ENCODE measurements around the gene IGF2BP1.
"Not testable (repeated sequence)": the region's sequence is repeated elsewhere in the genome, so short reads cannot be mapped to it uniquely, and the experiment has no call there.

The IGF2BP1 gene

GRCh38 chr17:49024523-49024922, 27.3 kb downstream of the IGF2BP1 start:
- Histone ChIP-seq H3K4me1 (ENCODE audit: control insufficient read depth in 1 of 2, insufficient read depth in 1 of 2, low read depth in 1 of 2, low read length in 1 of 2) (no peaks in the 10 kb centered on the region), H3K4me3 (ENCODE audit: low read depth in 1 of 2, low read length in 1 of 2) (no peak overlapping the region), H3K36me3 (no peaks in the 10 kb centered on the region), H3K9me3 (no peaks in the 10 kb centered on the region), H3K27me3 (peaks cover 61% of the 10 kb centered on the region), H3K27ac (no peak overlapping the region)
- TF ChIP-seq, protein P1, sequence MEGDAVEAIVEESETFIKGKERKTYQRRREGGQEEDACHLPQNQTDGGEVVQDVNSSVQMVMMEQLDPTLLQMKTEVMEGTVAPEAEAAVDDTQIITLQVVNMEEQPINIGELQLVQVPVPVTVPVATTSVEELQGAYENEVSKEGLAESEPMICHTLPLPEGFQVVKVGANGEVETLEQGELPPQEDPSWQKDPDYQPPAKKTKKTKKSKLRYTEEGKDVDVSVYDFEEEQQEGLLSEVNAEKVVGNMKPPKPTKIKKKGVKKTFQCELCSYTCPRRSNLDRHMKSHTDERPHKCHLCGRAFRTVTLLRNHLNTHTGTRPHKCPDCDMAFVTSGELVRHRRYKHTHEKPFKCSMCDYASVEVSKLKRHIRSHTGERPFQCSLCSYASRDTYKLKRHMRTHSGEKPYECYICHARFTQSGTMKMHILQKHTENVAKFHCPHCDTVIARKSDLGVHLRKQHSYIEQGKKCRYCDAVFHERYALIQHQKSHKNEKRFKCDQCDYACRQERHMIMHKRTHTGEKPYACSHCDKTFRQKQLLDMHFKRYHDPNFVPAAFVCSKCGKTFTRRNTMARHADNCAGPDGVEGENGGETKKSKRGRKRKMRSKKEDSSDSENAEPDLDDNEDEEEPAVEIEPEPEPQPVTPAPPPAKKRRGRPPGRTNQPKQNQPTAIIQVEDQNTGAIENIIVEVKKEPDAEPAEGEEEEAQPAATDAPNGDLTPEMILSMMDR (IDR thresholded peaks at IDR 0.05) = no peak

DNA sequence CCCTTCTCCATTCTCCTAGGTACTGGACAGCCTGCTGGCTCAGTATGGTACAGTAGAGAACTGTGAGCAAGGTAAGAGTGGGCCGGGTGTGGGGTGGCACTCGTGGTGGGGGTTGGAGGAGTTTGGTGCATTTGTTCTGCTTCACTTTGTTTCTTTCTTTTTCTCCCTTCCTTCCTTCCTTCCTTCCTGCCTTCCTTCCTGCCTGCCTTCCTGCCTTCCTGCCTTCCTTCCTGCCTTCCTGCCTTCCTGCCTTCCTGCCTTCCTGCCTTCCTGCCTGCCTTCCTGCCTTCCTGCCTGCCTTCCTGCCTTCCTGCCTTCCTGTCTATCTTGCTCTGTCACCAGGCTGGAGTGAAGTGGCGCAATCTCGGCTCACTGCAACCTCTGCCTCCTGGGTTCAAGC, 29.3 kb downstream of the IGF2BP1 start:
- not testable (repeated sequence) for H3K36me3 ChIP-seq

GRCh38 chr17:49028271-49028670, 31.1 kb downstream of the IGF2BP1 start:
- H3K36me3 ChIP-seq = no peaks in the 10 kb centered on the region
- no peak overlapping the region for H3K27ac ChIP-seq
- no peak overlapping the region for H3K4me3 ChIP-seq (ENCODE audit: low read depth in 1 of 2, low read length in 1 of 2)
- TF ChIP-seq, protein P1 (IDR thresholded peaks at IDR 0.05) = no peak
- peaks cover 44% of the 10 kb centered on the region for H3K27me3 ChIP-seq
- no peaks in the 10 kb centered on the region for H3K9me3 ChIP-seq
- H3K4me1 ChIP-seq (ENCODE audit: control insufficient read depth in 1 of 2, insufficient read depth in 1 of 2, low read depth in 1 of 2, low read length in 1 of 2) = no peaks in the 10 kb centered on the region

More for the DNA sequence above, 29.3 kb downstream of the IGF2BP1 start:
- H3K4me3 ChIP-seq (ENCODE audit: low read depth in 1 of 2, low read length in 1 of 2); H3K9me3 ChIP-seq; H3K27ac ChIP-seq; H3K4me1 ChIP-seq (ENCODE audit: control insufficient read depth in 1 of 2, insufficient read depth in 1 of 2, low read depth in 1 of 2, low read length in 1 of 2): not testable (repeated sequence)
- H3K27me3 ChIP-seq = peaks cover 58% of the 10 kb centered on the region

GRCh38 chr17:49029801-49030200, 32.6 kb downstream of the IGF2BP1 start:
- Histone ChIP-seq H3K27ac (no peak overlapping the region), H3K9me3 (no peaks in the 10 kb centered on the region), H3K4me1 (ENCODE audit: control insufficient read depth in 1 of 2, insufficient read depth in 1 of 2, low read depth in 1 of 2, low read length in 1 of 2) (no peaks in the 10 kb centered on the region), H3K27me3 (peaks cover 37% of the 10 kb centered on the region), H3K36me3 (no peaks in the 10 kb centered on the region), H3K4me3 (ENCODE audit: low read depth in 1 of 2, low read length in 1 of 2) (no peak overlapping the region)
- TF ChIP-seq, protein P1 (IDR thresholded peaks at IDR 0.05) = no peak

DNA sequence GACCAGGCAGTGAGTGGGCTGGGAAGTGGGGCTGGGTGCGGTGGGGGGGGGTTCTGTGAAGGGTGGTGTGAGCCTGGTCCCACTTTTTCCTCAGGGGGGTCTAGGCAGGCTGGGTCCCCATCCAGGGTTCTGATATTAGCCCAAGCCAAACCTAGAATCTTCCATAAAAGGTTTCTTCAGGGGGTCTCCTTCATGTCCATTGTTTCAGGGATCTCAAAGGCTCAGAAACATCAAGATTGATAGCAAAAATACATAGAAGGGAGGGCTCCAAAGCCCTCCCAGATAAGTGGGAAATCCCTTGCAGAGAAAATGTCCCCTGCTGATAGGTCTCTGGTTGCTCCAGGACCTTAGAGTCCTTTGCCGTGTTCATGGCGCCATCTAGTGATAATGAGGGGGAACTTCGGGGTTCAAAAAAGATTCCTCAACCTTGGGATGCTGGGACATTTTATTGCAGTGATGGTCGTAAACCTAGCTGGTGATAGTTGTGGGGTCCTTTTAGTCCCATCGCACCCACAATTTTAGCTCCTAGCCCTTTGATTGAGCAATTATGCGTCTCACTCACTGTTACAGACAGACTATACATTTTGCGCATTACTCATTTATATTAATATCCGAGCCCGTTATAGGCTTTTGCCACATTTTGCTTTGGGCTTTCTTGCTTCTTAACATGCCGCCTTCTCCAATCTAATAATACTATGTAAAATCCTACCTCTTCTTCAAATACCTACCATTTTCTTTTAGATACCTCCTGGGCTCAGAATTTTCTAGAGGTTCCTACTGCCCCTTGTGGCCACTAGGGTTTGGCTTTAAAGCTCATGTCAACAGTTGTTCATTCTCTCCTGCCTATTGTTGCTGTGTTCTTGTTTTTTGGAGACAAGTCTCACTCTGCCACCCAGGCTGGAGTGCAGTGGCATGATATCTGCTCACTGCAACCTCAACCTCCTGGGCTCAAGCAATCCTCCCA, 35.1 kb downstream of the IGF2BP1 start:
- no peak overlapping the region for H3K4me3 ChIP-seq (ENCODE audit: low read depth in 1 of 2, low read length in 1 of 2)

More for the DNA sequence above, 35.1 kb downstream of the IGF2BP1 start:
- H3K9me3 ChIP-seq = no peaks in the 10 kb centered on the region
- peaks cover 30% of the 10 kb centered on the region for H3K27me3 ChIP-seq
- H3K4me1 ChIP-seq (ENCODE audit: control insufficient read depth in 1 of 2, insufficient read depth in 1 of 2, low read depth in 1 of 2, low read length in 1 of 2) = no peaks in the 10 kb centered on the region
- H3K36me3 ChIP-seq = no peaks in the 10 kb centered on the region
- H3K27ac ChIP-seq = no peak overlapping the region
- TF ChIP-seq, protein P1 (IDR thresholded peaks at IDR 0.05) = no peak
